RCC 7860 (cell line): ENCODE results near the gene ELAPOR1.
"Not testable (repeated sequence)": the region's sequence is repeated elsewhere in the genome, so short reads cannot be mapped to it uniquely, and the experiment has no call there.

ENCODE experiments used
- DNase-seq: peaks from one replicate; pipeline ENCODE4 v3.0.0-alpha.2; 2015; ENCODE audit warnings: low spot score
- FAIRE-seq: peaks from 2 replicates; lab custom pipeline; 2012; peaks lifted over from hg19 to GRCh38; lab: Jason Lieb, UNC

The ELAPOR1 gene

DNA sequence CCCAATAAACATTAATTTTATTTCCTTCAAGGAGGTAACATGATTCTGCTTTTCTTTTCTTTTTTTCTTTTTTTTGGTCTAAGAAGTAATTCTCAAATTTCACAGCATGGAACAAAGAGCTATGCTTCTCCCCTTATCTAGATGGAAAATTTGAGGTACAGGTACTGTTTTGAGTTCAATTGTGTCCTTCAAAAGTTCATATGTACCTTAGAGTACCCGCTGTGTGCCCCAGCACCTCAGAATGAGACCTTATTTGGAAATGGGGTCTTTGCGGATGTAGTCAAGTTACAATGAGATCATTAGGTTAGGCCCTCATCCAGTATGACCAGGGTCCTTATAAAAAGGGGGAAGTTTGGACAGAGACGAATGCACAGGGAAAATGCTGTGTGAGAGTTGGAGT lies 22.0 kb downstream of the ELAPOR1 start:
- DNase-seq (no peak), FAIRE-seq (no peak)

DNA sequence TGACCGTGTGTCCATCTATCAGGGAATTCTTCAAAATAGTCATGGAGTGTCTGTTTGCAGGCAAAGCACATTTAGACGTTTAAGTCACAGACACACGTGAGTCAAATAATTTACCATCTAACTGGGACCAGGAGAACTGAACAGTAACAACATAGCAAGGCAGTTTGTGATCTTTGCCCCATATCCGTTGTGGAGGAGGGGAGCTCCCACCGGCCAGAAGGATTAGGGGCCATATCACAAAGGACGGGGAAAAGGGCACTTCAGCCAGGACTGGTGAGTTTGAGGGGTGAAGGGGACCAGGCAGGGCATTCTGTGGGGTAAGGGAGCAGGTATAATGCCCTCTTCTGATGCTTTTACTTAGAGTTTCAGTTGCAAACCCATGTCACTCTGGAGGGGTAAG lies 22.9 kb downstream of the ELAPOR1 start:
- DNase-seq = no peak
- no peak for FAIRE-seq

DNA sequence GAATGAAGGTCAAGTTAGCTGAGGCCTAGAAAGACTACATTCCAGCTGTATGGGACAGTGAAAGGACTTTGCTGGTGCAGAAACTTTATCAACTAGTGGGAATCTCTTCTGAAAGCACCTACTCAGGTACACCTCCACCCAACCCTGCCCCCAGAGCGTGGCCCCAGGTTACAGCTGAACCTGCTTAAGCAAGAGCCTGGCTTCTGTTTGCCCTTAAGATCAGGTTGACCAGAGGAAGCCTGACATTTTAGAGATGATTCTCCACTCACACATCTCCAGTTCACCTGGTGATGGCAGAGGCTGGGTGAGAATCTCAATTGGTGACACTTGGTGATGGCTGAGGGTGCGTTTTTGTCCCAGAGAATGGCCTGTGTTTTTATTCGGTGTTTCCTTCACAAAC lies 24.0 kb downstream of the ELAPOR1 start:
- FAIRE-seq = no peak
- no peak for DNase-seq

DNA sequence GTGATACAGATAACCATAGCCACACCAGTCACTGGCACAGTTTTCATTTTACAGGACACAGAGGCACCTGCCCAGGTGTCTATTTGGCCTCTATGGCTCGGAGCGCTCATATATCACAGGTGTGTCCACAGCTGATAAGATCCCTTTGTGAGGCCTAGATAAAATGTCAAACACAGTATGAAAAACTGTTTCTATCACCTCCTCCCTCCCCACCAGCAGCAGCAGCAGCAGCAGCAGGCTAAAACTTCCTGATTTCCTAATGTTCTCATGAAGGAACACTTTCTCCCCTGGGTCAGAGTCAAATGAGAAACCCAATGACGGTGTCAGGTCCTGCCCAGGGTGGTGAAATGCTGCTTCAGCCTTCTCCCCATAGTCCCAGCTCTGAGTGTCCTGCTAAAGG lies 24.4 kb downstream of the ELAPOR1 start:
- FAIRE-seq (no peak), DNase-seq (no peak)

DNA sequence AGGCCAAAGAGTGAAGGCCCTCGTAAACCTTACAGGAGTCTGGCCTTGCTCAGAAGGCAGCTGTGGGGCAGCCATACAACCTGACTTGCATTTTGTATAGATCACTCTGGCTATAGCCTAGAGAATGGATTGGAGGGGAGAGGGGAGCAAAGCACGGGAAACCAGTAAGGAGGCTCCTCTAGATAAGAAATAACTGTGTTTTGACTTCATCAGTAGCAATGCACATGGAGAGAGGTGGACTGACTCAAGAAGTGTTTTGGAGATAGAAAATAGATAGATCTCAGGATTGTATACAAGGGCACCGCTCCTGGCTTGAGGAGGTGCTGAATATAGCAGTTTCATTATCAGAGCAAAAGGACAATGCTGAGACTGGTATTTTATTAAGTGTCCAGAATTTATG lies 26.5 kb downstream of the ELAPOR1 start:
- DNase-seq = no peak
- FAIRE-seq = no peak

DNA sequence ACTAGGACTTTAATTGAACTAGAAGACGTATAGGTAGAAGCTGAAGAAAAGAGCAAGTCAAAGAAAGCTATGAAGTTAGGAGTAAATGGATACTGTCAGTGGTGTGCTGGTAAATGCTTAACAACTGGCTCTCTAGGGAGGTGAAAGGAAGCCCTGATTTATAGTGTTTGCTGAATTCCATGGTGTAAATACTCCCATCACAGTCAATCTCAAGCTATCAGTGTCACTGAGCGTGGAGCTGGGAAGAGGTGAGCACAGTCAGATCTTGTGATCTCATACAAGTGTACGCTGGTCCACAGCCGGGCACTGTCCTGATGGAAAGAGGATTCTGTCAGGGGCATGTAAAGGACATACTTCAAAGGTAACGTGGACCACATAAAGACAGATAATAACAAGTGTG lies 28.3 kb downstream of the ELAPOR1 start:
- no peak for FAIRE-seq
- DNase-seq = no peak

DNA sequence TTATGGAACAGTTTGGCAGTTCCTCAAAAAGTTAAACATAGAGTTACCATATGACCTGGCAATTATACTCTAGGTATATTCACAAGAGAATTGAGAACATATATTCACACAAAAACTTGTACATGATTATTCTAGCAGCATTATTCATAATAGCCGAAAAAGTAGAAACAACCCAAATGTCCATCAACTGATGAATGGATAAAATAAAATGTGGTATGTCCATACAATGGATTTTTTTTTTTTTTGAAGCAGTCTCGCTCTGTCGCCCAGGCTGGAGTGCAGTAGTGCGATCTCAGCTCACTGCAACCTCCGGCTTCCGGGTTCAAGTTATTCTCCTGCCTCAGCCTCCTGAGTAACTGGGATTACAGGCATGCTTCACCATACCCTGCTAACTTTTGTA lies 28.8 kb downstream of the ELAPOR1 start:
- not testable (repeated sequence) for DNase-seq, FAIRE-seq

DNA sequence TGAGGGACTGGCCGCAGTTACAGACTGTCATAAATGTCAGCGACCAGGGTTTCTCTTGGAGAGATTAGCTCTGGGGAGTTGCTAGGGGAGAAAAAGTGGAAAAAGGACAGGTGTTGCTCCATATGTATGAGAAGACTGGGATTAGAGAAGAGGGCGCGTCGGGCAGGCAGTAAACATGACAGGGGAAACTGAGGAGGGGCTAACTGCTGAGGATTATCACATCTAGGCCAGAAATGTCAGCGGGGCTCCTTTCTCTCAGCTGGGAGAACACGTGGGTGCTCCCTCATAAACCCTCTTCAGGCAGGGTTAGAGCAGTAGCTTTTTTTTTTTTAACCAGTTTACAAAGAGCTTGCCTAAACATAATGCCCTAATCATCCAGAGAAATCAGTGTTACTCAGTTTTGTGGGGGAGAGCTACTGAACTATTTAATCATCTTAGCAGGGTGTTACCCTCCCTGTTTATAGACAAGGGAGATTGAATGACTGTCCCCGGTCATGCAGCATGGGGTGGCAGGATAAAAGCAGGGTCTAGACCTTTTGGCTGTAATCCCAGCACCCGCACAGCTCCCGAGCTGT lies 35.2 kb downstream of the ELAPOR1 start:
- FAIRE-seq (no peak), DNase-seq (no peak)

DNA sequence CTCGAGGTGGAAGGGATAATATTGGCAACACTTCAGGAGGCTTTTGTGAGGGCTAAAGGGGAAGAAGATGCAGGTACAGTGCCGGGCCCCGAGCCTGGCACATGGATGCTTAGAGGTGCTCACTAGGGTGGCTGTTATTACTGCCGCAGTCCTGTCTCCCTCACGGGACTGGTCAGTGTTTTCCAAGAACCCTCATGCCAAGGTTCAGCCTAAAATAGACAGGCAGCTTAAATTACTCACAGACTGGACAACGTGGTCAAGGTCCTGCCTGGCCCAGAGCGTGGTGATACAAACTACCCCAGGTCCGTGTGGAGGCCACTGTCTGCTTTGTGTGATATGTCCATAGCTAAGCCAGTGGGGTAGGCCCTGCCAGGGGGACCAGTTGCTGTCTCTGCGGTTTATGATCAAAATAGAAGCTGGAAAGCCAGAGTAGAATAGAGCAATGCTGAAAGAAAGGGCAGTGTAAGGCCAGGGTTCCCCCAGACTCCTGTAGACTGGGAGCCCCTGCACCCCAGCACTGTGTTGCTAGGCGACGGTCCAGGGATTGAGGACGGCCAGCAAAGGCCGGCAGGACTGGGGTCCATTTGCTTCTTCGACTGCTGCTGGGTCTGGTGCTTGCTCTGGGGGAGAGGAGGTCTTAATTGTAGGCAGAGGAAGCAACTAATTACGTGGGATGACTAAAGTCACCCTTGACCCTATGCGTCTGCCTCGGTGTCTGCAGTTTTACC lies 36.1 kb downstream of the ELAPOR1 start:
- FAIRE-seq = no peak
- DNase-seq = no peak

DNA sequence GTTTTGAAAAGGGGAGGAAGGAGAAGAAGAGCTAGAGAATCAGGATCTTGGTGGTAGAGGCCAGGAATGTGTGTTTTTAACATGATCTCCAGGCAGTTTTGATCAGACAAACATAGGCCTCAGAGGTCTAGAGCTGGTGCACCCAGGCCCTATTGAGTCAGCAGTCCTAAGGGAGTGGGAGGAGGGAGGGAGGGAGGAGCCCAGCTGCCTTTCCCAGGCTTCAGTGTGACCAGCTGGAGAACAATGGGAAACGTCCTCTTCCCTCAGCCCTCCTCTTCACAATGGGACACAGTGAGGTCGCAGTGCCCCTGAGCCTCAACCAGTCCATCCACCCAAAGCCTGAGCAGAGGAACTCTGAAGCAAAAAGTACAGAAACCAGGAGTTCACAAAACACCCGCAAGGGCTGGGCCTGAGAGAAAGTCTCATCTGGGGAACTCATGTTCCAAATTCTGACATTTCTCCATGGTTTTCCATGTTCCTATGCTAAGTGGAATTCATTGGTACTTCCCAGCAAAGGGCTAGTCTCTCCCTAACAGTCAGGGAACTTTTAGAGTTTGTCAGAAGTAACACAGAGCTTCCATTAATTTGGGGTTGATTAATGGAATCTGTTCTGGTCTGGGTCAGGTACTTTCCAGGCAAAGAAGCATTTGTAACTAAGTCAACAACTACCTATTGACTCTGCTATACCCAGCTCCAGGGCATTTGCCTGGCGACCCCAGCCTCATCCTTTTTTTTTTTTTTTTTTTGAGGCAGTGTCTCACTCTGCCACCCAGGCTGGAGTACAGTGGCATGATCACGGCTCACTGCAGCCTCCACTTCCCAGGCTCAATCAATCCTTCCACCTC lies 37.5 kb downstream of the ELAPOR1 start:
- FAIRE-seq (no peak), DNase-seq (peak; percentile 25)

DNA sequence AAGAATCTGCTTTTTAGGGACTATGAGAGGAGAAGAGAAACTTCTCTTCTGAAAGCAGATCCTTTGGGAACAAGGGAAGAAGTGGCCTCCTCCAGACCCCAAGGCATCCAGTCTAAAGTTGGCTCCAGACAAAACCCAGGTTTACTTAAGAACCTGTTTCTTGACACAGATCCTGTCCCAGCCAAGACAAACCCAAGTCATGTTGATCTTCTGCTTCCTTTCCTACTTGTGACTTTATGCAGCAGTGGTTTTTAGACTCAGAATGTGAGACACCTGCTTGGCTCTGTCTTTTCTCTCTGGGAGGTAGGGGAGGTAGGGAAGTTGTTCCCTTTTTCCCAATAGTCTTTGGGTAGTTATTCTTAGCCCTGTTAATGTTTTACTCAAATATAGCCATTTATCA lies 38.3 kb downstream of the ELAPOR1 start:
- FAIRE-seq (no peak), DNase-seq (no peak)

DNA sequence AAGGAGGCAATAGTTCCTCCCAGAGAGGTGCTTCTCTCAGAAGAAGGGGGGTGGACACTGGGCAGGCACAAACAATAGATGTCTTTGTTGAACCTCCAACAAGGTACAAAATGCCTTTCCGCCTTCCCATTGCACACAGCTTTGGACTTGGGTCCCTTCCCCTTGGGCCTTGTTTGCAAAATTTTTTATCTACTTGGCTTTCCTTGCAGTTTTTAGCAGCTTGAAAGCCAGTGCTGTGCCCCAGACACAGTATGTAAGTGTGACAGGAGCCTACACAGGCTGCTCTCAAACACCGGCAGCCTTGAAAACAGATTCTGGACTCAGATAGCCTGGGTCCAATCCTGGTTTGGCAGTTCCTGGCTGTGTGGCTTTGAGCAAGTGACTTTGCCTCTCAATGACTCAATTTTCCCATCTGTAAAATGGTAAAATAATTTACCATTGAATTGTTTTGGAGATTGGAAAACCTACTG lies 43.0 kb downstream of the ELAPOR1 start:
- no peak for DNase-seq
- FAIRE-seq = no peak

DNA sequence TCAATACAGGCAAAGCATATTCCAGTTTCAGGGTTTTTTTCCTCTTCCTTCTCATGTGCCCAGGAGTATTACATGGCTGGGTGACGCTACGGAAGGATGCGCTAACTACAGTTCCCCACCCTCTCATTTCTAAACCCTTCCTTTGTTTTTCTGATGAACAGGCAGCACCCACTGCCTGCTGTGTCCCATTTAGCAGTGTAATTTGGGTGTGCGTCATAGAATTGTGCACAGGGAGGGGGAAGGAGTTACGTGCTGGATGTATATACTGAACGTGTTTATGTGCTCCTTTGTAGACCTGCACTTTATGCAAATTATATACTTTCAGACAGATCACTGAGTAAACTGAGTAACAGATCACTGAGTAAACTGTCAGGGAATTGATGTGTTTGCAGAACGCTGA lies 44.5 kb downstream of the ELAPOR1 start:
- DNase-seq (no peak), FAIRE-seq (no peak)

DNA sequence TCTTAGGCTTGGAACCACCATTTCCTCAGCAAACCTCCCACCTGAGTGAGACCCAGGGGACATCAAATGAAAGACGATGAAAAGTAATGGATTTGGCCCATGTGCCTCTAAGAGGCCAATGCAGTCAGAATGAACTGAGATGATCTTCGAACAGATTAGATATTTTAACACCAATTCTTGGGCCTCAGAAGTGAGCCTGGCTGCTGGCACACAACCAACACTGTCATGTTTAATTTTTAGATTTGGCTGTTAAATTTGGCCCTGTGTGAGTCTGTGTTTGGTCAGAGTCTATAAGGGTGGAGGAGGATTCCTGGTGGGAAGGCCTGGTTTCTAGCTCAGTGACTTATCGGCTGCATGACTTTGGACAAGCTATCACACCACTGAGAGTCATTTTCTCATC lies 45.4 kb downstream of the ELAPOR1 start:
- DNase-seq = no peak
- no peak for FAIRE-seq

DNA sequence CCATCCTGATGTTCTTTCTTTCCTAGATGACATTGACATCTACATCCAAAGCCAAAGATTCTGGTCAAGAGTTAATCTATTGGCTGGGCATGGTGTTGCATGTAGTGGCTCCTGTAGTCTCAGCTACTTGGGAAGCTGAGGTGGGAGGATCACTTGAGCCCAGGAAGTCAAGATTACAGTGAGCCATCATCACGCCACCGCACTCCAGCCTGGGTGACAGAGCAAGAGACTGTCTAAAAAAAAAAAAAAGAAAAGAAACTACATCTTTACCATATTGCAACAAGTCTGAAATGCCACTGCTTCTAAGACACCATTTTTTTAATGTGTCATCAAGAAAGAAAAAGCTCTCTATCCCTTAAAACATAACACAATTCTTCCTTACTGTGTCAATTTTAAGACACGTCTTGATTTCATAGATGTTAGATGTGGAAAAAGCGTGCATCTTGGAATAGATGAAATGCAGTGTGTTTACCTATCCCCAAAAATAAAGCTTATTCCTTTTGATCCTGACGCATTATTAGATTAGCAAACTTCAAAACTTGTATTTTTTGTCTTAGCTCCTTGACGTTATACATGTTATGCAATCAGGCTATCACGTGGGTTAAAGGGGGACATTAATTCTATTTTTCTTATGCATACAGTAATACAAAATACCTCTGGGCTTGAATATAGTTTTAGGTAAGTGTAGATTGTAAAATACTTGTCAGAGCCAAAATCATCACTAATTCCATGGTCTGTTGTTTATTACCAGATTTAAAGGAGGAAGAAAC lies 46.3 kb downstream of the ELAPOR1 start:
- FAIRE-seq = no peak

DNA sequence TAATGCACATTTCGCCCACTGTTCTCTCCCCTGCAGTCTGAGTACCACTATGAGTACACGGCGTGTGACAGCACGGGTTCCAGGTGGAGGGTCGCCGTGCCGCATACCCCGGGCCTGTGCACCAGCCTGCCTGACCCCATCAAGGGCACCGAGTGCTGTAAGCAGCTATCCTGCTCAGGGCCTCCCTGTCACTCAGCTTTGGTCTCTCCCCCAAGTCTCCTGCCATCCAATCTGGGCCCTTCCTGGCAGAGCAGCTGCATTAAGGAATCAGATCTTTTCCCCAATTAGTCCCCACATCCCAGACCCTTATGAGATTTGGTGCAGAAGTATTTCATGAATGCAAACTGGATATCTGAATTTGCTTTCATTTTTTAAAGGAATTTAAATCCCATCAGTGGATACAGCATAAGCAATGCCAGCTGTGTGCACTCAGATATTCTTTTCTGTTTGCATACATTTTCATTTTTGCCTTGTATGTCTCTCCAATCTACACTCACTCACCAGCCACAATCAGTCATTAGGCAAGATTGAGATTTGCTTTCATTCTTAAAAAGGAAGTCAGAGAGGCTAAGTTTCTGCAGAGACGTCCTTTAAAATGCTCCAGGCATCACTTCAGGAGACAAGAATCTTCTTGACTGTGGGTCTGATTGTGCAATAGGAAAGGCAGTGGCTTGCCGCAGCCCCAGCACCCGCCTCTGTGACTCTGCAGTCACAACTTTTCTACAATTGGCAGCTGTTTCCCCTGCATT lies 48.1 kb downstream of the ELAPOR1 start:
- FAIRE-seq (peak; percentile 59), DNase-seq (peak; percentile 58)

More for the DNA sequence above, 46.3 kb downstream of the ELAPOR1 start:
- DNase-seq = no peak

DNA sequence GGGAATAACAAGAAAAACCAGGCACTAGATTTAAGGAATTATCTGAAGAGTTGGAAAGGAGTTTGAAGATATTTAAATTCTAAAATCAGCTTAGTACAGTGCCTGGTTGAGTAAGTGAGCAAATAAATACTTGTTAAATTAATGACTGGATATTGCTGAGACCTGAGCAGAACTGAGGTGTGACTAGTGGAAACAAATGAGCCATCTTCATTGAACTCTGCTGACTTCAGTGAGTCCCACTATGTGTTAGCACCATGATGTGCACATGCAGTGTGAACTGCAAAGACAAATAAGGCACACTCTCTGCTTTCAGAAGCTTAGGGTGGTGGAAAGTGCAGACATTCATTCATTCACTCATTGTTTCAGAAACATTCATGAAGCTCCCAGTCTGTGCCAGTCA lies 48.7 kb downstream of the ELAPOR1 start:
- no peak for DNase-seq
- FAIRE-seq = no peak

DNA sequence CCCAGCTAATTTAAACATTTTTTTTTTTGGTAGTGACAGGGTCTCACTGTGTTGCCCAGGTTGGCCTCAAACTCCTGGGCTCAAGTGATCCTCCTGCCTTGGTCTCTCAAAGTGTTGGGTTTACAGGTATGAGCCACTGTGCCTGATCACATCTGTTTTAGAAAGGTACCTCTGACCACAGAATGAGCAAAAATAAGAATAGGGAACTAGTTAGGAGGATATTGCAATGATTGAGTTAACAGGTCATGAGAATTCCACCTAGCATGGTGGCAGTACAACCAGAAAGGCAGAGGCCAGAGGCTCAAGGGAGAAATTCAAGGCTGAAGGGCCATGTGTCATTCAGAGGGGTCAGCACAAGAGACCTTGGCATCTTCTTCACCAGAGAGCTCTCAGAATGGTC lies 49.6 kb downstream of the ELAPOR1 start:
- no peak for FAIRE-seq

More for the DNA sequence above, 49.6 kb downstream of the ELAPOR1 start:
- DNase-seq = no peak
